H1 (cell line): ENCODE measurements around the gene CENPB. TPM values are rescaled to one million over a fixed set of nuclear protein-coding genes. Genes with fewer than 3 reads are reported as not detected.

ENCODE experiments used
- CTCF ChIA-PET: fragments of 300-600 bp; sonication (Branson Sonifier 250); formaldehyde crosslinking; loops from one replicate; lab custom pipeline; 2021; ENCODE audit not compliant: partially characterized antibody; lab: Charles Lee
- POLR2A ChIA-PET: fragments of 300-600 bp; sonication (Branson Sonifier 250); formaldehyde crosslinking; loops from one replicate; lab custom pipeline; 2021; ENCODE audit warnings: inconsistent platforms; ENCODE audit not compliant: partially characterized antibody; lab: Charles Lee
- DNase-seq, 2 experiments: peaks; one replicate each; pipeline versions ENCODE4 v3.0.0 to v3.0.0-alpha.2; 2010 to 2022; ENCODE audit warnings: low spot score in 2 of 2, low read depth in 1 of 2, mixed read lengths in 1 of 2
- FAIRE-seq: peaks from 2 replicates; lab custom pipeline; 2011; peaks lifted over from hg19 to GRCh38; lab: Jason Lieb, UNC
- H2AFZ ChIP-seq: 2 replicates; pipeline ENCODE4 v1.8.1; 2012; ENCODE audit warnings: low read length, inconsistent platforms
- H2AK5ac ChIP-seq: 2 replicates; pipeline ENCODE4 v1.6.1; 2013; ENCODE audit warnings: low read depth, low read length
- H2BK120ac ChIP-seq: replicated peaks from 2 replicates; pipeline ENCODE3; 2013; ENCODE audit warnings: low read depth, low read length, inconsistent platforms
- H2BK12ac ChIP-seq: 2 replicates; pipeline ENCODE4 v1.6.1; 2013; ENCODE audit warnings: low read depth, low read length
- H2BK15ac ChIP-seq: 2 replicates; pipeline ENCODE4 v1.6.1; 2013; ENCODE audit warnings: low read length
- H2BK20ac ChIP-seq: 2 replicates; pipeline ENCODE4 v1.6.1; 2013; ENCODE audit warnings: low read length
- H2BK5ac ChIP-seq: 2 replicates; pipeline ENCODE4 v1.6.1; 2013; ENCODE audit warnings: low read depth, low read length
- H3K14ac ChIP-seq: 2 replicates; pipeline ENCODE4 v1.6.1; 2013; ENCODE audit warnings: inconsistent platforms; ENCODE audit not compliant: insufficient read length
- H3K18ac ChIP-seq: 2 replicates; pipeline ENCODE4 v1.6.1; 2013; ENCODE audit warnings: low read length; ENCODE audit errors: extremely low read depth
- H3K23ac ChIP-seq: 2 replicates; pipeline ENCODE4 v1.6.1; 2013; ENCODE audit warnings: inconsistent platforms; ENCODE audit not compliant: insufficient read length
- H3K23me2 ChIP-seq: 2 replicates; pipeline ENCODE4 v1.6.1; 2013; ENCODE audit warnings: low read depth, low read length
- H3K27ac ChIP-seq: 2 replicates; pipeline ENCODE4 v1.6.1; 2011; ENCODE audit warnings: low read depth, low read length, inconsistent platforms
- H3K27me3 ChIP-seq, 4 experiments: replicated peaks in 1 of 4; 1 replicate in 1 of 4; 2 replicates in 3 of 4; pipeline versions ENCODE4 v1.6.1 to v1.8.1; 2011 to 2013; ENCODE audit warnings: low read length in 3 of 4, mild to moderate bottlenecking in 3 of 4, inconsistent platforms in 2 of 4, mixed read lengths in 2 of 4, moderate library complexity in 1 of 4; ENCODE audit not compliant: control insufficient read depth in 3 of 4, insufficient read depth in 3 of 4; ENCODE audit errors: extremely low read depth in 1 of 4
- H3K36me3 ChIP-seq, 4 experiments: 2 replicates each; pipeline versions ENCODE4 v1.6.1 to v1.8.1; 2011 to 2013; ENCODE audit warnings: mild to moderate bottlenecking in 4 of 4, low read length in 3 of 4, moderate library complexity in 2 of 4, control low read depth in 1 of 4, inconsistent platforms in 1 of 4; ENCODE audit not compliant: insufficient read depth in 4 of 4, control insufficient read depth in 2 of 4
- H3K4ac ChIP-seq: replicated peaks from 2 replicates; pipeline ENCODE3; 2013; ENCODE audit warnings: low read length, low read depth, mixed read lengths, inconsistent platforms; ENCODE audit not compliant: insufficient read length
- H3K4me1 ChIP-seq, 4 experiments: replicated peaks in 1 of 4; 1 replicate in 1 of 4; 2 replicates in 3 of 4; pipeline versions ENCODE4 v1.6.1 to v1.8.1; 2011 to 2013; ENCODE audit warnings: low read length in 3 of 4, inconsistent platforms in 2 of 4, mixed read lengths in 1 of 4; ENCODE audit not compliant: insufficient read depth in 4 of 4, control insufficient read depth in 3 of 4
- H3K4me2 ChIP-seq, 2 experiments: 2 replicates each; pipeline versions ENCODE4 v1.6.1 to v1.8.1; 2011 to 2013; ENCODE audit warnings: low read depth in 2 of 2, low read length in 2 of 2, control low read depth in 1 of 2, inconsistent platforms in 1 of 2, mild to moderate bottlenecking in 1 of 2; ENCODE audit not compliant: insufficient read depth in 1 of 2
- H3K4me3 ChIP-seq, 4 experiments: fragments of 200-600, 300-600 bp in 1 of 4; sonication (generic), shearing (Covaris generic), sonication (Bioruptor Twin) in 1 of 4; 2 replicates each; pipeline versions ENCODE4 v1.5.1 to v1.8.1; 2011 to 2016; ENCODE audit warnings: low read length in 4 of 4, low read depth in 3 of 4, control low read depth in 2 of 4, inconsistent platforms in 2 of 4, mild to moderate bottlenecking in 2 of 4, mixed read lengths in 1 of 4, moderate library complexity in 1 of 4; ENCODE audit not compliant: insufficient read depth in 2 of 4; ENCODE audit errors: extremely low read depth in 1 of 4
- H3K56ac ChIP-seq: replicated peaks from 2 replicates; pipeline ENCODE3; 2013; ENCODE audit warnings: low read depth, mild to moderate bottlenecking, mixed read lengths, low read length, inconsistent platforms; ENCODE audit not compliant: insufficient read length
- H3K79me1 ChIP-seq: 2 replicates; pipeline ENCODE4 v1.6.1; 2013; ENCODE audit warnings: low read depth, low read length, control low read depth
- H3K79me2 ChIP-seq, 2 experiments: 2 replicates each; pipeline versions ENCODE4 v1.6.1 to v1.8.1; 2012 to 2013; ENCODE audit warnings: low read length in 2 of 2, mild to moderate bottlenecking in 2 of 2, inconsistent platforms in 1 of 2; ENCODE audit not compliant: insufficient read depth in 2 of 2, control insufficient read depth in 1 of 2
- H3K9ac ChIP-seq, 4 experiments: replicated peaks in 1 of 4; 1 replicate in 1 of 4; 2 replicates in 3 of 4; pipeline versions ENCODE4 v1.6.1 to v1.8.1; 2011 to 2013; ENCODE audit warnings: low read depth in 3 of 4, low read length in 3 of 4, control low read depth in 2 of 4, mild to moderate bottlenecking in 2 of 4, moderate library complexity in 2 of 4, inconsistent platforms in 1 of 4; ENCODE audit errors: extremely low read depth in 1 of 4
- H3K9me3 ChIP-seq, 2 experiments: 2 replicates each; pipeline versions ENCODE4 v1.6.1 to v1.8.1; 2012 to 2013; ENCODE audit warnings: mild to moderate bottlenecking in 2 of 2, moderate library complexity in 2 of 2, control low read depth in 1 of 2, inconsistent platforms in 1 of 2, low read depth in 1 of 2, low read length in 1 of 2, mixed read lengths in 1 of 2; ENCODE audit not compliant: insufficient read depth in 2 of 2
- H4K20me1 ChIP-seq, 2 experiments: replicated peaks in 1 of 2; 2 replicates each; pipeline versions ENCODE3 to v1.8.1; 2011 to 2013; ENCODE audit warnings: inconsistent platforms in 2 of 2, low read length in 2 of 2, mild to moderate bottlenecking in 1 of 2; ENCODE audit not compliant: insufficient read depth in 2 of 2, control insufficient read depth in 1 of 2
- H4K5ac ChIP-seq: 2 replicates; pipeline ENCODE4 v1.6.1; 2013; ENCODE audit warnings: low read length, low read depth, mixed read lengths, inconsistent platforms; ENCODE audit not compliant: insufficient read length
- H4K8ac ChIP-seq: 2 replicates; pipeline ENCODE4 v1.8.0; 2013; ENCODE audit warnings: mild to moderate bottlenecking, moderate library complexity, low read length, inconsistent platforms; ENCODE audit not compliant: insufficient read depth; ENCODE audit errors: extremely low read depth
- H4K91ac ChIP-seq: replicated peaks from 2 replicates; pipeline ENCODE3; 2013; ENCODE audit warnings: low read length, mixed read lengths, inconsistent platforms; ENCODE audit not compliant: insufficient read length
- CEBPB ChIP-seq: IDR thresholded peaks from 2 replicates; pipeline ENCODE4 v1.6.1; 2012; ENCODE audit warnings: low read depth, low read length
- CREB1 ChIP-seq: IDR thresholded peaks from 2 replicates; pipeline ENCODE4 v1.6.1; 2012; ENCODE audit warnings: inconsistent platforms
- EP300 ChIP-seq, 2 experiments: IDR thresholded peaks; 1 replicate in 1 of 2; 2 replicates in 1 of 2; pipeline ENCODE4 v1.6.1; 2011 to 2012; ENCODE audit warnings: low read depth in 2 of 2, low read length in 2 of 2, mild to moderate bottlenecking in 2 of 2, borderline replicate concordance in 1 of 2, inconsistent platforms in 1 of 2, moderate library complexity in 1 of 2
- FOSL1 ChIP-seq: IDR thresholded peaks from 2 replicates; pipeline ENCODE4 v1.6.1; 2011; ENCODE audit warnings: mild to moderate bottlenecking, low read depth, low read length, moderate library complexity; ENCODE audit not compliant: insufficient read depth
- GTF2F1 ChIP-seq: IDR thresholded peaks from 2 replicates; pipeline ENCODE4 v1.6.1; 2012; ENCODE audit warnings: low read depth, low read length, improper control_type of control experiment, borderline replicate concordance
- NANOG ChIP-seq: IDR thresholded peaks from 2 replicates; pipeline ENCODE4 v1.6.1; 2011; ENCODE audit warnings: low read length, low read depth, mild to moderate bottlenecking, inconsistent platforms; ENCODE audit not compliant: insufficient read depth, poor library complexity, severe bottlenecking
- POLR2AphosphoS5 ChIP-seq: IDR thresholded peaks from 2 replicates; pipeline ENCODE4 v1.6.1; 2011; ENCODE audit warnings: low read depth, low read length
- RAD21 ChIP-seq, 2 experiments: IDR thresholded peaks in 1 of 2; conservative IDR thresholded peaks in 1 of 2; 2 replicates each; pipeline ENCODE4 v1.6.1; 2011; ENCODE audit warnings: low read depth in 2 of 2, low read length in 2 of 2, improper control_type of control experiment in 1 of 2, inconsistent platforms in 1 of 2, mild to moderate bottlenecking in 1 of 2, moderate library complexity in 1 of 2
- RFX5 ChIP-seq: IDR thresholded peaks from 2 replicates; pipeline ENCODE4 v1.6.1; 2011; ENCODE audit warnings: low read depth, low read length, improper control_type of control experiment, borderline replicate concordance
- SAP30 ChIP-seq: fragments of 300-600 bp; sonication (generic); IDR thresholded peaks from 2 replicates; pipeline ENCODE4 v1.7.1; 2012; ENCODE audit warnings: low read length, moderate library complexity, mild to moderate bottlenecking, inconsistent platforms; ENCODE audit not compliant: insufficient read depth, insufficient replicate concordance
- SIN3A ChIP-seq, 2 experiments: IDR thresholded peaks in 1 of 2; conservative IDR thresholded peaks in 1 of 2; 2 replicates each; pipeline ENCODE4 v1.6.1; 2011 to 2012; ENCODE audit warnings: low read length in 2 of 2, improper control_type of control experiment in 1 of 2, low read depth in 1 of 2, mild to moderate bottlenecking in 1 of 2
- WGBS, 2 experiments: shearing (Covaris generic) in 1 of 2; methylation state at CpG; one replicate each; pipeline versions ENCODE4 v1.1.6 to v1.1.7; 2013 to 2015; ENCODE audit warnings: low lambda C conversion rate in 2 of 2, mixed read lengths in 2 of 2, inconsistent platforms in 1 of 2, low coverage in 1 of 2, missing lambda C conversion rate in 1 of 2; ENCODE audit not compliant: insufficient replicate concordance in 2 of 2, insufficient coverage in 1 of 2, insufficient read length in 1 of 2; ENCODE audit errors: extremely low coverage in 1 of 2, missing lambda C conversion rate in 1 of 2; 5-methylcytosine and 5-hydroxymethylcytosine counted together
- polyA plus RNA-seq, 7 experiments: library from polyadenylated mRNA; depleted of rRNA in 3 of 7; stranded (reverse) in 5 of 7; unstranded in 2 of 7; fragments of >200 nt in 5 of 7; fragments of 200-250 nt in 2 of 7; gene quantifications; 1 replicate in 5 of 7; 2 replicates in 1 of 7; 4 replicates in 1 of 7; pipeline versions ENCODE4 v1.2.1 to v1.2.3, GENCODE V29; 2011 to 2013; ENCODE audit warnings: missing spikeins in 2 of 7, mixed read lengths in 2 of 7
- total RNA-seq: library from RNA; stranded (reverse); fragmentation: NEBNext Ultra II Directional; extraction: Animal tissue kit (Norgen Biotek cat#: 25700); gene quantifications from 2 replicates; pipeline ENCODE4 v1.2.1, GENCODE V29; 2021

Gene CENPB
- total and polyA plus RNA-seq, 2 of the 8 experiments (the other 6 are each of a cell fraction or from before 2014, with no cell fraction given): 17.7 to 51.6 TPM

GRCh38 chr20:3797592-3798372 is 11.2 kb upstream of the CENPB start:
- ChIA-PET POLR2A (no interaction called here), CTCF (interaction anchor here (0.6 kb wide), 1 partner anchor 744 kb away, joined by 3 read pairs; no protein-coding TSS in a partner anchor)
- Histone ChIP-seq H3K36me3 (peaks cover 4 to 16% (median 15%) of the 10 kb centered on the region in 4 experiments; a peak in 7 of 8 replicates), H3K27ac (no peak overlapping the region), H3K4me2 (peak overlapping the region; percentile 63 to 98; a peak in 2 of 4 replicates), H2BK20ac (no peak overlapping the region), H2AFZ (no peak overlapping the region), H3K4me3 (peak overlapping the region in 1 of 4 experiments; percentile 85; a peak in 1 of 8 replicates), H2BK15ac (no peak overlapping the region), H3K27me3 (peaks cover 0 to 3% (median 0%) of the 10 kb centered on the region in 4 experiments; a peak in 1 of 7 replicates), H3K4ac (no peak overlapping the region), H2AK5ac (no peak overlapping the region; the same call in 1 of the 2 replicates), H3K23me2 (peaks cover 9% of the 10 kb centered on the region; the same call in 1 of the 2 replicates), H4K20me1 (peaks cover 3% of the 10 kb centered on the region in 2 experiments), H4K8ac (no peak overlapping the region), H2BK12ac (peak overlapping the region; percentile 35; the same call in 1 of the 2 replicates), H3K18ac (no peak overlapping the region), H2BK5ac (no peak overlapping the region), H3K79me1 (no peaks in the 10 kb centered on the region; the same call in 1 of the 2 replicates), H4K5ac (no peak overlapping the region), H3K56ac (no peak overlapping the region), H3K14ac (no peak overlapping the region), H2BK120ac (no peak overlapping the region), H3K4me1 (peaks cover 5 to 35% (median 28%) of the 10 kb centered on the region in 4 experiments), H4K91ac (no peak overlapping the region), H3K9me3 (no peaks in the 10 kb centered on the region), H3K79me2 (no peaks in the 10 kb centered on the region; a peak in 1 of 4 replicates), H3K9ac (no peak overlapping the region), H3K23ac (no peak overlapping the region)
- WGBS, 2 experiments: 79% methylated on average over 14 of the region's 19 CpGs; no CpG with 5 or more reads in 1 of the 2 experiments
- FAIRE-seq (no peak), DNase-seq (no peak)
- TF ChIP-seq NANOG: no peak
- no peak for TF ChIP-seq CEBPB
- TF ChIP-seq GTF2F1: no peak
- no peak for TF ChIP-seq RFX5
- TF ChIP-seq POLR2AphosphoS5: no peak
- TF ChIP-seq RAD21 (IDR thresholded peaks at IDR 0.05 in 1 of 2, conservative IDR thresholded peaks at IDR 0.05 in 1 of 2; ENCODE audit: low read depth in 2 of 2, low read length in 2 of 2): no peak
- no peak for TF ChIP-seq SIN3A (conservative IDR thresholded peaks at IDR 0.05 in 1 of 2, IDR thresholded peaks at IDR 0.05 in 1 of 2; ENCODE audit: low read depth in 1 of 2, low read length in 2 of 2)
- TF ChIP-seq CREB1: no peak
- TF ChIP-seq SAP30: no peak
- TF ChIP-seq EP300 (IDR thresholded peaks at IDR 0.05; ENCODE audit: borderline replicate concordance in 1 of 2, low read depth in 2 of 2, low read length in 2 of 2): no peak
- TF ChIP-seq FOSL1: no peak
